Tibial artery (tissue), 4 donors: Measurements from ENCODE around the gene SPG21.

Experiments used
- DNase-seq, 2 donors: peaks; one replicate each; pipeline ENCODE4 v3.0.0-alpha.2; 2019
- H3K27ac ChIP-seq, 2 donors: fragments of 200-600 bp; sonication (generic) in 1 of 2; 1 replicate in 1 of 2; 2 replicates in 1 of 2; pipeline ENCODE4 v1.5.1; 2018 to 2019; ENCODE audit warnings: mild to moderate bottlenecking in 1 of 2
- H3K27me3 ChIP-seq, 2 donors: fragments of 200-600 bp; sonication (generic) in 1 of 2; one replicate each; pipeline versions ENCODE4 v1.5.1 to v1.6.0; 2016 to 2019
- H3K36me3 ChIP-seq, 3 donors: fragments of 200-600 bp; sonication (generic) in 2 of 3; one replicate each; pipeline ENCODE4 v1.5.1; 2016 to 2019; ENCODE audit warnings: mild to moderate bottlenecking in 2 of 3
- H3K4me1 ChIP-seq, 4 donors: fragments of 200-600 bp; sonication (generic) in 2 of 4; 1 replicate in 3 of 4; 2 replicates in 1 of 4; pipeline ENCODE4 v1.5.1; 2016 to 2019
- H3K4me3 ChIP-seq, 2 donors: fragments of 200-600 bp; sonication (generic) in 1 of 2; 1 replicate in 1 of 2; 2 replicates in 1 of 2; pipeline ENCODE4 v1.5.1; 2018 to 2019; ENCODE audit warnings: mild to moderate bottlenecking in 2 of 2
- H3K9me3 ChIP-seq, 3 donors: fragments of 200-600 bp; sonication (generic) in 1 of 3; one replicate each; pipeline ENCODE4 v1.5.1; 2016 to 2019
- CTCF ChIP-seq, 2 experiments: fragments of 200-600 bp in 1 of 2; fragments of 450-650 bp in 1 of 2; IDR thresholded peaks; one replicate each; pipeline ENCODE4 v1.5.1; 2017 to 2019; ENCODE audit warnings: antibody characterized with exemption in 2 of 2, mild to moderate bottlenecking in 1 of 2, moderate library complexity in 1 of 2
- intact Hi-C: fragments of 100-400 bp; cut with DNase I; formaldehyde crosslinking; loops from one replicate; pipeline ENCODE4 v1.15.0; 2023; ENCODE audit warnings: low total_unique reads

Gene SPG21

DNA sequence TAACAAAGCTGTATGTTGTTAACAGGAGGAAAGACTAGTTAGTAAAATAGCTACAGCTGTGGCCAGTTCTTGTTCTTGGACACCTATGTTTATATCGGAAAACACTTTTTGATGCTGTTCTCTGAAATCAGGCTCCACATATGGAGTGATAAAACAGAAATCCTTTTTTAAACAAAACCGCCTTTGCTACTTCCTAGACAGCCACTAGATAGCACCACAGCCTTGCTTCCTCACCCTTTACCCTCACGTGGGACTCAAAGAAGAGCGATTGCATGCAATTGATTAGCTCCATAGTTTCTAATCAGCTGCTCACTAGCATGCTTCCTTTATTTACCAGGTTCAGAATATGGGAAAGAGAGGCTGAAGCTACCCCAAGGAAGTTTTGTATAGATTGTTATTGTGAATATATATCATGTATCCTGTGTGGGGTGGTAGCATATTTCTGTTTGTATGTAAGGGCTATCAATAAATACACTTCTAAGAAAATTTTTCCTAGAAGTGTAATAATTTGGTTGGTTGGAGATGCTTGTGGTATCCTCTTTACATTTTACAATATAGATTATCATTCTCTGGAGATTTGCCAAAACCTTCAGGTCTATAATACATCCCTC, 44.0 kb upstream of the SPG21 start:
- intact Hi-C loops: loop anchor here (2.0 to 10.0 kb wide), 2 partner anchors 69 to 271 kb away; partner anchors contain the start of gene RNU5B-1
- H3K4me3 ChIP-seq: no peak overlapping the region
- H3K36me3 ChIP-seq: no peaks in the 10 kb centered on the region
- no peak for DNase-seq
- H3K27me3 ChIP-seq: no peaks in the 10 kb centered on the region
- peaks cover 0 to 14% (median 7%) of the 10 kb centered on the region in 4 donors for H3K4me1 ChIP-seq
- peak; percentile 37 to 60 for TF ChIP-seq CTCF (IDR thresholded peaks at IDR 0.05)
- H3K9me3 ChIP-seq: no peaks in the 10 kb centered on the region
- H3K27ac ChIP-seq: no peak overlapping the region

DNA sequence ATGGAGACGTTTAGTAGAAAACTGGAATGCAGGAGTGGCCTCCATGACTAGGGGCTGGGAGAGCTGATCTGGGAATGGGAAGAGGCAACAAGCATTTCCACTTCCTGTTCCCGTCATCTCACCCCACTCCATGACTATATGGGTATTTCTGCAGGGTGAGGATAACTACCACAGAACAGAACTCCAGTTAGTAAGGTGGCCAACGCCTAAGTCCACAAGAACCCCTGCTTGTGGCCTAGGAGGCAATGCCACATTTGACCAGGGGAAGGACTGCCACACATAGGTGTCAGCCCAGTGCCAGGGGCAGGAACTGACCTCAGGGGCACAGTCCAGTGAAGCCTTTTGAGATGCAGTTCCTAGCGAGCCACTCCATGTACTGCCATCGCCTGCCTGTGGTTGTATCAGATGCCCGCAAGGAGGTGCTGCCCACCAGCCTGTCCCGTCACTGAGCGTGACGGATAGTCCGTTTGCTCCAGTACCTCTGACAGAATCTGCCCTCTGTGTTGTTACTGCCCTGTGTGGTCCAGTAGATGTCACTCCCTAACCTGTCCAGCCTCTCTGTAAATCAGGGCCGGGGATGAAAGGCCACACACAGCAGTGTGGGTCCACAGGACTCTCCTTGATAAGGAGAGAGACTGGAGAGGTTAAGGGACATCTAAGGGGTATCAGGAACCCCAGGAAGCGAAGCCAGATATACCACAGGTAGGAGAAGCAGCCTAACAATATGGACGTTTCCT, 43.3 kb upstream of the SPG21 start:
- Histone ChIP-seq H3K36me3 (no peaks in the 10 kb centered on the region), H3K9me3 (no peaks in the 10 kb centered on the region), H3K27me3 (no peaks in the 10 kb centered on the region), H3K4me3 (no peak overlapping the region), H3K27ac (no peak overlapping the region), H3K4me1 (peaks cover 0 to 19% (median 9%) of the 10 kb centered on the region in 4 donors)
- intact Hi-C loops: loop anchor here (2.0 to 10.0 kb wide), 2 partner anchors 70 to 272 kb away; partner anchors contain the start of gene RNU5B-1
- peak; percentile 47 to 86 for DNase-seq
- TF ChIP-seq CTCF (IDR thresholded peaks at IDR 0.05): peak; percentile 79 to 85

- Histone ChIP-seq H3K9me3 (no peaks in the 10 kb centered on the region), H3K4me1 (peaks cover 0 to 40% (median 11%) of the 10 kb centered on the region in 4 donors), H3K27ac (peak overlapping the region; percentile 83 to 85), H3K27me3 (no peaks in the 10 kb centered on the region), H3K4me3 (peak overlapping the region; percentile 87 to 93), H3K36me3 (peaks cover 0 to 17% (median 6%) of the 10 kb centered on the region in 3 donors)
- intact Hi-C loops: loop anchor here (10.0 kb wide), 2 partner anchors 245 to 275 kb away; partner anchors contain the start of gene RNU5B-1
- DNase-seq: no peak
- TF ChIP-seq CTCF (IDR thresholded peaks at IDR 0.05): no peak
These were observed 40.1 kb upstream of the SPG21 start for GRCh38 chr15:65029736-65030208.

DNA sequence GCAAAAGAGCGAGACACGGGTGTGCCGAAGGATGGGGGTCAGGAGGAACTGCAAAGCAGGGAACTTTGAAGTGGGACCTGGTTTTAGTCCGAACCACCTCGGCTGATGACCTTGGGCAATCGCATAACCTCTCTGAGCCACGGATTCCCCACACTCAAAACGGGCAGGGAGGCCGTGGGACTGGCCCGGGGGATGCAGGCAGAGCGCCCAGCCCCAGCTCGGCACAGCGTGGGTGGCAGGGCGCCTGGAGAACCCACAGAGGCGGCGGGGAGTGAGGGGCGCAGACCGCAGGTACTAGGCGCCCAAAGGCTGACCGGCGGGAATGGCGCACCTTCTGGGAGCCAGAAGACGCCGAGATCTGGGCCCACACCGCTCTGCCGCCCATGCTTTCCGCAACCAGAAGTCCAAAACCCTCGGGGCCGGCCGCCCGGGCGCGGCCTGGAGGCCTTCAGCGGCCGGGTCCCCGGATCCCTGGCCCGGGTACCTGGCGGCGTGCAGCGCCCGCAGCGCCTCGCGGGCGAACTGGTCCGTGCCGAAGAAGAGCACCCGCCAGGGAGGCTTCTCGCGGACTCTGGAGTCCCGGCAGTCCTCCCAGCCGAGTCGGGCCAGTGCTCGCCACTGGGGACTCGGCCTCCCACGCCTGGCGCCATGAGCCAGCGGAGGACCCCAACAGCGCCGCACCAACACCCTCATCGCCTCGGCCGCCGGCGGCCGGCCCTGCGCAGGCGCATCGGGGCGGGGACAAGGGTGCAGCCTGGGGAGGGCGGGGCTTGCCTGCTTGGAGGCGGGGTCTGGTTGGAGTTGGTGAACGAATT, 39.4 kb upstream of the SPG21 start, which contains the start of gene MTFMT:
Gene MTFMT (minus strand): TSS at position 719 of the 815 bp plus-strand sequence. CDS start 26 bp downstream, at position 693.
- Histone ChIP-seq H3K4me3 (peak within 1 kb of the TSS; percentile 87 to 93), H3K9me3 (no peaks in the 10 kb centered on the region), H3K27me3 (no peaks in the 10 kb centered on the region), H3K27ac (peak within 1 kb of the TSS; percentile 83 to 85), H3K36me3 (peaks cover 0 to 23% (median 9%) of the 10 kb centered on the region in 3 donors), H3K4me1 (peaks cover 0 to 40% (median 11%) of the 10 kb centered on the region in 4 donors)
- intact Hi-C loops: loop anchor here (10.0 kb wide), 1 partner anchor 246 kb away; no protein-coding TSS in a partner anchor
- no peak for TF ChIP-seq CTCF (IDR thresholded peaks at IDR 0.05)
- DNase-seq: peak; percentile 93 to 94

GRCh38 chr15:65028338-65028737, 38.6 kb upstream of the SPG21 start:
- TF ChIP-seq CTCF (IDR thresholded peaks at IDR 0.05): no peak
- intact Hi-C loops: loop anchor here (10.0 kb wide), 1 partner anchor 246 kb away; no protein-coding TSS in a partner anchor

More at GRCh38 chr15:65028338-65028737, 38.6 kb upstream of the SPG21 start:
- peak overlapping the region; percentile 83 to 85 for H3K27ac ChIP-seq
- H3K4me1 ChIP-seq: peaks cover 0 to 34% (median 8%) of the 10 kb centered on the region in 4 donors
- H3K27me3 ChIP-seq: no peaks in the 10 kb centered on the region
- peak overlapping the region; percentile 87 to 93 for H3K4me3 ChIP-seq
- no peaks in the 10 kb centered on the region for H3K9me3 ChIP-seq
- no peak for DNase-seq
- peaks cover 4 to 27% (median 12%) of the 10 kb centered on the region in 3 donors for H3K36me3 ChIP-seq
